ENCODE data around the gene YY1. TPM values are rescaled to one million over a fixed set of nuclear protein-coding genes. Genes with fewer than 3 reads are reported as not detected.
"Not testable (repeated sequence)": the region's sequence is repeated elsewhere in the genome, so short reads cannot be mapped to it uniquely, and the experiment has no call there.

Gene YY1
- total RNA-seq, 2 experiments from 2014 or later: 86.4 to 89.6 TPM

GRCh38 chr14:100293497-100294212, 54.7 kb downstream of the YY1 start:
- peak; percentile 16 for DNase-seq
- Mint-ChIP-seq H3K9me3 (no peaks in the 10 kb centered on the region), H3K36me3 (no peaks in the 10 kb centered on the region), H3K27ac (no peak overlapping the region), H3K4me1 (no peaks in the 10 kb centered on the region), H3K27me3 (no peaks in the 10 kb centered on the region), H3K4me3 (no peak overlapping the region)
- POLR2A ChIA-PET: no interaction called here
- ATAC-seq (ENCODE audit: low read depth): no peak

GRCh38 chr14:100294213-100294962, 55.4 kb downstream of the YY1 start:
- Mint-ChIP-seq H3K4me3 (no peak overlapping the region), H3K36me3 (no peaks in the 10 kb centered on the region), H3K27me3 (no peaks in the 10 kb centered on the region), H3K27ac (no peak overlapping the region), H3K9me3 (no peaks in the 10 kb centered on the region), H3K4me1 (no peaks in the 10 kb centered on the region)
- POLR2A ChIA-PET: no interaction called here
- ATAC-seq (ENCODE audit: low read depth) (no peak), DNase-seq (peak; percentile 6)

DNA sequence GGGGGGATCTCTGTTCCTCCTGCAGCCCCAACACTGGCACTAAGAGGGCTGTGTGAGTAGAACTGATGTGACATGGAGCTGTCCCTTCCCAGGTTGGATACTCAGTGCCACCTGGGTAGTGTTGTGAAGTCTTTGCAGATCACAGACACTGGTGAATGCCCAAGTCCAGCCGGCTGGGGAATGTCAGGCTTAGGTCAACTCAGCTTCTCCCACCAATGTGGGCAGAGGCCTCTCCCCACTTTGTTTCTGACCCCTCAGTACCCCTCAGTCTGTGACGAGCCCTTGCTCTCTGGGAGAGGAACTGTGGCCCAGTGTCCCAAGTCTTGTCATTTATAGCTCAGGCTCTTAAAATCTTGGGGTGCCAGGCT, 56.0 kb downstream of the YY1 start:
- Mint-ChIP-seq H3K9me3 (no peaks in the 10 kb centered on the region), H3K27me3 (no peaks in the 10 kb centered on the region), H3K4me3 (no peak overlapping the region), H3K27ac (no peak overlapping the region), H3K4me1 (no peaks in the 10 kb centered on the region), H3K36me3 (no peaks in the 10 kb centered on the region)
- DNase-seq (peak; percentile 15), ATAC-seq (ENCODE audit: low read depth) (no peak)
- POLR2A ChIA-PET: interaction anchor here (1.2 kb wide), 1 partner anchor 81 kb away, joined by 3 read pairs; a partner anchor contains a TSS

- DNase-seq (peak; percentile 19), ATAC-seq (ENCODE audit: low read depth) (no peak)
- POLR2A ChIA-PET: interaction anchor here (0.9 to 1.2 kb wide), 2 partner anchors 80 to 324 kb away, joined by 3 read pairs; a partner anchor contains a TSS
- H3K4me3 Mint-ChIP-seq: no peak overlapping the region
- H3K36me3 Mint-ChIP-seq: no peaks in the 10 kb centered on the region
- no peak overlapping the region for H3K27ac Mint-ChIP-seq
- H3K9me3 Mint-ChIP-seq: no peaks in the 10 kb centered on the region
- H3K4me1 Mint-ChIP-seq: no peaks in the 10 kb centered on the region
- H3K27me3 Mint-ChIP-seq: no peaks in the 10 kb centered on the region
Measured at GRCh38 chr14:100295376-100296105, 56.6 kb downstream of the YY1 start.

DNA sequence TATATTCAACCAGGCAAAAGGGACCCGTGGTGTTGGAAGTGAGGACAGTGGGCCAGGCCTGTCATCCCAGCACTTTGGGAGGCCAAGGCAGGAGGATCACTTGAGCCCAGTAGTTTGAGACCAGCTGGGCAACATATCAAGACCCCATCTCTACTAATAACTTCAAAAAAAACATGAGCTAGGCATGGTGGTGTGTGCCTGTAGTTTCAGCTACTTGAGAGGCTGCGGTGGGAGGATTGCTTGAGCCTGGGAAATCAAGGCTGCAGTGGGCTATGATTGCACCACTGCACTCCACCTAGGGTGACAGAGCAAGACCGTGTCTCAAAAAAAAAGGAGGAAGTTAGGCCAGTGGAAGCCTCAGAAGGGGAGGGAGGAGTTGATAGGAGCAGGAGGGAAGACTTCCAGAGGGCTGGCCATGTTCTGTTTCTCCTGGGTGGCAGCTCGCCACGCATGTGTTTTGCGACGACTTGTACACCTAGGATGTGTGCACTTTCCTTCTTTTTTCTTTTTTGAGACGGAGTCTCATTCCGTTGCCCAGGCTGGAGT, 57.2 kb downstream of the YY1 start:
- Mint-ChIP-seq H3K36me3 (no peaks in the 10 kb centered on the region), H3K27me3 (no peaks in the 10 kb centered on the region), H3K4me1 (no peaks in the 10 kb centered on the region), H3K27ac (no peak overlapping the region), H3K4me3 (no peak overlapping the region), H3K9me3 (no peaks in the 10 kb centered on the region)
- ATAC-seq (ENCODE audit: low read depth): no peak
- POLR2A ChIA-PET: interaction anchor here (0.9 to 1.2 kb wide), 2 partner anchors 79 to 325 kb away, joined by 3 read pairs; a partner anchor contains a TSS
- peak; percentile 6 for DNase-seq

GRCh38 chr14:100296729-100297128, 57.8 kb downstream of the YY1 start:
- not testable (repeated sequence) for H3K4me3 Mint-ChIP-seq; H3K9me3 Mint-ChIP-seq; H3K36me3 Mint-ChIP-seq; ATAC-seq (ENCODE audit: low read depth); H3K4me1 Mint-ChIP-seq; H3K27me3 Mint-ChIP-seq; H3K27ac Mint-ChIP-seq
- DNase-seq: peak; percentile 7
- POLR2A ChIA-PET: interaction anchor here (0.9 kb wide), 1 partner anchor 325 kb away, joined by 3 read pairs; no protein-coding TSS in a partner anchor

DNA sequence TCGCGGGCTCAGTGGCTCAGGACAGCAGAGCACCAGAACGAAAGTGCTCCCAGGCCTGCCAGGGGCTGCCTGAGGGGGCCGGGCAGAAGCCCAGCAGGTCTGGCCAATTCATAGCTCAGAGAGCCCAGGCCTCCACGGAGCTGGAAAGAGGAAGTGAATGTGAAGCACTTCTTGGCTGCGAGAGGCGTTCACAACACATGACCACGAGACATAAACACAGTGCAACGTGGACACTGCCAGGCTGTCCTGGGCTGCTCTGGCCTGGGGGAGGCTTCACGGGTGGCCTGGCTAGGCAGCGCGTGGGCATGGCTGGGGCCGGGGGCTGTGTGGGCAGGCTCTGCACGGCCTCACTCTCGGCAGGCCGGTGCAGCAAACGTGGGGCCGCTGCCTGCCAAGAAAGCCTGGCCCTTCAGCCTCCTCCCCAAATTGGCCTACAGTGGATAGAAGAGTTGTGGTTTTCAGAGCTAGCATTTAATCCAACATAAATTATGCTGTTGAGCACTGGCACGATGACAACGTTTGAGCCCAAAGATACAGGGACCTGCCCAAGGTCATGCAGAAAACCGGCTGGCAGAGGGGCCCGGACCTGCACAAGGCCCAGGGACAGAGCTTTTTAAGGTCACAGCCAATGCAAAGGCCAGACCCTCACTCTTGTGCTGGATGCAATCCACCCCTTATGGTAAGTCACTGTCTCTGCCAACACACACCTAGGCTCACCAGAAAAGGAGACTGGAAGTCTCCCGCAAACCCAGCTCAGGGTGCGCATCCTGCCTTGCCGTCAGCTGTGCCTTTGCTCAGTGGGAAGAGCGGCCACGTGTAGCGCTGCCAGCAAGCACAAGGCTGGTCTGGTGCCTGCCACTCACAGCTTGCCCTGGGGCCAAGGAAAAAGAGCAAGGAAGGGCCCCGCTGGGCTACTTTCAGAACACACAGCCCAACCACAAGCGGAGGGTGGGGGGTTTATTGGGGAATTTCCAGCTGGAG, 58.7 kb downstream of the YY1 start:
- H3K36me3 Mint-ChIP-seq: no peaks in the 10 kb centered on the region
- no peaks in the 10 kb centered on the region for H3K9me3 Mint-ChIP-seq
- no peak overlapping the region for H3K27ac Mint-ChIP-seq
- no peaks in the 10 kb centered on the region for H3K27me3 Mint-ChIP-seq
- H3K4me1 Mint-ChIP-seq: peaks cover 1% of the 10 kb centered on the region
- no peak overlapping the region for H3K4me3 Mint-ChIP-seq
- POLR2A ChIA-PET: no interaction called here
- peak; percentile 22 for DNase-seq
- no peak for ATAC-seq (ENCODE audit: low read depth)

DNA sequence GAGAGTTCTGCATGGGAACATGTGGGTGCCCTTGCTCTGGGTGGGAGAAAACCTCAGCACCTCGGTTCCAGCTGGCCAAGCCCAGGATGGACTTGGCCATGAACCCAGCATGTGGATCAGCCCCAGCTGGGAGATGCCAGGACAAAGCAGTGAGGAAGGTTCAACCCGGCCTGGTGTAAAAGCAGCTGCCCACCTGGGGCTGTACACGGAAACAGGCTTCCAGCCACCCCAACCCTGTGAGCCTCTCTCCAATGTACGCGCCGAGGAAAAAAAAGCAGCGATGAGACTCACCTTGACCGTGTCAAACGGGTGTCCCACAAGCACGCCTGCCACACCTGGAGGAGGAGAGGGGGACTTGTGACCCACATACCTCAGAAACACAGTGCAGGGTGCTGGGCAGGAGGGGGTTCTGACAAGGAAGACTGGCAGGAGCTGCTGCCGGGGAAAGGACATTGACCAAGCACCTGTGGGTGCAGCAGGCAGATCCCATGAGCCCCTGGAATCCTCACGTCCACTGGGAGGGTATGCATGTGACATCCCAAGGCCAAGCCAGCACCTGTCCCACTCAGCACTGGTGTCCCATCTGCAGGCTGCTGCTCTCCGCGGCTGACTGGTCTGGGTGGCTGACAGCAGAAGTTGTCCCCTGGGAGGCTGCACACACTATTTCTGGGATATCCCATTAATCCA, 59.8 kb downstream of the YY1 start:
- Mint-ChIP-seq H3K4me1 (peaks cover 2% of the 10 kb centered on the region), H3K27ac (no peak overlapping the region), H3K9me3 (no peaks in the 10 kb centered on the region), H3K36me3 (no peaks in the 10 kb centered on the region), H3K4me3 (no peak overlapping the region), H3K27me3 (no peaks in the 10 kb centered on the region)
- ATAC-seq (ENCODE audit: low read depth) (no peak), DNase-seq (no peak)
- POLR2A ChIA-PET: no interaction called here

- Mint-ChIP-seq H3K4me1 (peaks cover 2% of the 10 kb centered on the region), H3K27ac (no peak overlapping the region), H3K27me3 (no peaks in the 10 kb centered on the region), H3K9me3 (no peaks in the 10 kb centered on the region), H3K36me3 (no peaks in the 10 kb centered on the region), H3K4me3 (no peak overlapping the region)
- POLR2A ChIA-PET: no interaction called here
- ATAC-seq (ENCODE audit: low read depth): no peak
- DNase-seq: no peak
Measured at GRCh38 chr14:100299238-100299560, 60.3 kb downstream of the YY1 start.

DNA sequence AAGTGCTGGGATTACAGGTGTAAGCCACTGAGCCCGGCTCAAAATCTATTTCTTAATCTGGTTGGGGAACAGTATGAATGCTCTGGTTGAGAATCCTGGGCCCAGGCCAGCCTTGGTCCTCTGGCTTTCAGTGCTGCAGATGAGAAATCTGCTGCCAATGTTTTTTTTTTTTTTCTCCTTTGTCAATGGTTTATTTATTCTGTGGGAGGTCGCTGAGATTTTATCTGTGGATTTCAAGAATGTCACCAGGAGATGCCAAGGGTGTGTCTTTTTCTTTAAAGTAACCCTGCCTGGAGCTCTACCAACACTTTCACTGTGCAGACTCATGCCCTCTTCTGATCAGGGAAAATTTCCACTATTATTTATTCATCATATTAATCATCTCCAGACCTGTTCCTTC, 63.7 kb downstream of the YY1 start:
- Mint-ChIP-seq H3K36me3 (no peaks in the 10 kb centered on the region), H3K27ac (no peak overlapping the region), H3K4me3 (no peak overlapping the region), H3K4me1 (peaks cover 9% of the 10 kb centered on the region), H3K9me3 (no peaks in the 10 kb centered on the region), H3K27me3 (peaks cover 12% of the 10 kb centered on the region)
- ATAC-seq (ENCODE audit: low read depth) (no peak), DNase-seq (no peak)
- POLR2A ChIA-PET: interaction anchor here (0.7 to 1.5 kb wide), 3 partner anchors 19 to 75 kb away, joined by 3 to 5 read pairs (median 4); a partner anchor contains a TSS

DNA sequence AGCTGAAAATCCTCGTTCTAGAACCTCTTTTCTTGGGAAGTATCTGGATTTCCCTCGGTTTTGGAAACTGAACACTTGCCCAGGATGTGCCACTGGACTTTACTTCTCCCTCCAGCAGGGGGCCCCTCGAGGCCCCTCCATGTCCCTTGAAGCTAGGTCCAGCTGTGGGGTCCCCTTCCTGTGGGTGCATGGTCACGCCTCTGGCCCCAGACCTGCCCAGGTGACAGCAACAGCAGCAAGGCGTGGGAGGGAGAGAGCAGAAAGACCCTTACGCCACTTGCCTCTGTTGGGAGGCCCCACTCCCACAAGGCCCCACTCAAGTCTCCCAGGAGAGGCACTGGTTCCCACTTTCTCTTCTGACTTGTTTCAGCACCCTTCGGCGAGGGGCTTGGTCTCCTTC, 64.2 kb downstream of the YY1 start:
- Mint-ChIP-seq H3K4me1 (peaks cover 10% of the 10 kb centered on the region), H3K4me3 (no peak overlapping the region), H3K36me3 (no peaks in the 10 kb centered on the region), H3K27me3 (peaks cover 14% of the 10 kb centered on the region), H3K27ac (no peak overlapping the region), H3K9me3 (no peaks in the 10 kb centered on the region)
- no peak for DNase-seq
- POLR2A ChIA-PET: interaction anchor here (1.5 kb wide), 1 partner anchor 74 kb away, joined by 3 read pairs; no protein-coding TSS in a partner anchor
- no peak for ATAC-seq (ENCODE audit: low read depth)

GRCh38 chr14:100303925-100304324, 65.0 kb downstream of the YY1 start:
- DNase-seq (no peak), ATAC-seq (ENCODE audit: low read depth) (no peak)
- peaks cover 17% of the 10 kb centered on the region for H3K27me3 Mint-ChIP-seq
- H3K4me1 Mint-ChIP-seq: peaks cover 10% of the 10 kb centered on the region
- POLR2A ChIA-PET: interaction anchor here (1.5 kb wide), 1 partner anchor 73 kb away, joined by 3 read pairs; no protein-coding TSS in a partner anchor
- no peak overlapping the region for H3K27ac Mint-ChIP-seq
- H3K36me3 Mint-ChIP-seq: no peaks in the 10 kb centered on the region
- no peaks in the 10 kb centered on the region for H3K9me3 Mint-ChIP-seq
- H3K4me3 Mint-ChIP-seq: no peak overlapping the region
